ENCODE results near the gene CTIF.

The CTIF gene

GRCh38 chr18:48753691-48754090 lies 214.9 kb downstream of the CTIF start:
- Histone ChIP-seq H3K9me3 (no peaks in the 10 kb centered on the region), H3K36me3 (no peaks in the 10 kb centered on the region), H3K4me3 (ENCODE audit: low read depth in 1 of 2, low read length in 1 of 2) (no peak overlapping the region), H3K4me1 (ENCODE audit: control insufficient read depth in 1 of 2, insufficient read depth in 1 of 2, low read depth in 1 of 2, low read length in 1 of 2) (peaks cover 4% of the 10 kb centered on the region in 2 experiments), H3K27me3 (no peaks in the 10 kb centered on the region), H3K27ac (no peak overlapping the region)
- TF ChIP-seq, protein P1, sequence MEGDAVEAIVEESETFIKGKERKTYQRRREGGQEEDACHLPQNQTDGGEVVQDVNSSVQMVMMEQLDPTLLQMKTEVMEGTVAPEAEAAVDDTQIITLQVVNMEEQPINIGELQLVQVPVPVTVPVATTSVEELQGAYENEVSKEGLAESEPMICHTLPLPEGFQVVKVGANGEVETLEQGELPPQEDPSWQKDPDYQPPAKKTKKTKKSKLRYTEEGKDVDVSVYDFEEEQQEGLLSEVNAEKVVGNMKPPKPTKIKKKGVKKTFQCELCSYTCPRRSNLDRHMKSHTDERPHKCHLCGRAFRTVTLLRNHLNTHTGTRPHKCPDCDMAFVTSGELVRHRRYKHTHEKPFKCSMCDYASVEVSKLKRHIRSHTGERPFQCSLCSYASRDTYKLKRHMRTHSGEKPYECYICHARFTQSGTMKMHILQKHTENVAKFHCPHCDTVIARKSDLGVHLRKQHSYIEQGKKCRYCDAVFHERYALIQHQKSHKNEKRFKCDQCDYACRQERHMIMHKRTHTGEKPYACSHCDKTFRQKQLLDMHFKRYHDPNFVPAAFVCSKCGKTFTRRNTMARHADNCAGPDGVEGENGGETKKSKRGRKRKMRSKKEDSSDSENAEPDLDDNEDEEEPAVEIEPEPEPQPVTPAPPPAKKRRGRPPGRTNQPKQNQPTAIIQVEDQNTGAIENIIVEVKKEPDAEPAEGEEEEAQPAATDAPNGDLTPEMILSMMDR (IDR thresholded peaks at IDR 0.05), result no peak

GRCh38 chr18:48754559-48754958 lies 215.7 kb downstream of the CTIF start:
- Histone ChIP-seq H3K27me3 (no peaks in the 10 kb centered on the region), H3K9me3 (no peaks in the 10 kb centered on the region), H3K27ac (no peak overlapping the region), H3K4me3 (ENCODE audit: low read depth in 1 of 2, low read length in 1 of 2) (no peak overlapping the region), H3K36me3 (no peaks in the 10 kb centered on the region), H3K4me1 (ENCODE audit: control insufficient read depth in 1 of 2, insufficient read depth in 1 of 2, low read depth in 1 of 2, low read length in 1 of 2) (peaks cover 4% of the 10 kb centered on the region in 2 experiments)
- TF ChIP-seq, protein P1 (IDR thresholded peaks at IDR 0.05), result no peak

- Histone ChIP-seq H3K9me3 (no peaks in the 10 kb centered on the region), H3K27me3 (no peaks in the 10 kb centered on the region), H3K4me3 (ENCODE audit: low read depth in 1 of 2, low read length in 1 of 2) (no peak overlapping the region), H3K27ac (no peak overlapping the region), H3K36me3 (no peaks in the 10 kb centered on the region), H3K4me1 (ENCODE audit: control insufficient read depth in 1 of 2, insufficient read depth in 1 of 2, low read depth in 1 of 2, low read length in 1 of 2) (peaks cover 4% of the 10 kb centered on the region in 2 experiments)
- TF ChIP-seq, protein P1 (IDR thresholded peaks at IDR 0.05), result no peak
Observed at GRCh38 chr18:48754993-48755473, 216.2 kb downstream of the CTIF start.

- Histone ChIP-seq H3K4me1 (ENCODE audit: control insufficient read depth in 1 of 2, insufficient read depth in 1 of 2, low read depth in 1 of 2, low read length in 1 of 2) (peaks cover 4% of the 10 kb centered on the region in 2 experiments), H3K36me3 (no peaks in the 10 kb centered on the region), H3K9me3 (no peaks in the 10 kb centered on the region), H3K4me3 (ENCODE audit: low read depth in 1 of 2, low read length in 1 of 2) (no peak overlapping the region), H3K27me3 (no peaks in the 10 kb centered on the region), H3K27ac (no peak overlapping the region)
- TF ChIP-seq, protein P1 (IDR thresholded peaks at IDR 0.05), result no peak
Observed at GRCh38 chr18:48756511-48757226, 217.8 kb downstream of the CTIF start.

DNA sequence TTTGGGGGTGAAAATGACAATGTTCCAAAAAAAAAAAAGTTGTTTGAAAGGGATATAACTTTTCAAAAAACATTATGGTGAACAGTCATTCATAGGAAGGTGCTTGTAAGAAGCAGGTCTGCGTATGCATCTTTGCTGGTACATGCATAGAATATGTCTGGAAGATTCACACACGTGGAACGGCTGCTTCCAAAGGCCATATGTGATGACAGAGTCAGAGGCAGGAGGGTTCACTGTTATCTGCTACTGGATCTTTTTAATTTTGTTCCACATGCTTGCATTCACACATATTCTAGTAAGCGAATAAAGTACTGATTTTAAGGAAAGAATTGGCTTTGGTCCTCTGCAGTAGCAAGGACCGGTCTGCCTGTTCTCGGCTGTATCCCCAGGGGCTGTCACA lies 218.5 kb downstream of the CTIF start:
- Histone ChIP-seq H3K4me3 (ENCODE audit: low read depth in 1 of 2, low read length in 1 of 2) (no peak overlapping the region), H3K4me1 (ENCODE audit: control insufficient read depth in 1 of 2, insufficient read depth in 1 of 2, low read depth in 1 of 2, low read length in 1 of 2) (peaks cover 4% of the 10 kb centered on the region in 2 experiments), H3K27me3 (no peaks in the 10 kb centered on the region), H3K9me3 (no peaks in the 10 kb centered on the region), H3K36me3 (no peaks in the 10 kb centered on the region), H3K27ac (no peak overlapping the region)
- TF ChIP-seq, protein P1 (IDR thresholded peaks at IDR 0.05), result no peak
